Aorta (tissue), 4 donors: ENCODE data around the gene AMY1C. TPM values are rescaled to one million over a fixed set of nuclear protein-coding genes. Genes with fewer than 3 reads are reported as not detected.

Source experiments
- polyA plus RNA-seq, 2 donors: library from polyadenylated mRNA; stranded (reverse); fragments of 200-250 nt; gene quantifications; one replicate each; pipeline ENCODE4 v1.2.3, GENCODE V29; 2013
- total RNA-seq, 2 donors: library from RNA; stranded (reverse); fragmentation: NEBNext Ultra II Directional; extraction: Animal tissue kit (Norgen Biotek cat#: 25700); gene quantifications; one replicate each; pipeline ENCODE4 v1.2.1, GENCODE V29; 2021
- donor health status: healthy with polysubstance abuse.
- donor health status: Bipolar disorder and iron deficiency.
- donor health status: DM: no; HTN: no; CAD: no.
- donor health status: DM: yes; HTN: yes; CAD: no.

The AMY1C gene
- total and polyA plus RNA-seq, 4 donors = not detected

Other genes with a start within 250 kb of the AMY1C start
- 10 to 100 TPM; 19.5 to 40.4 TPM for gene RNPC3, start 224.2 kb upstream of the AMY1C start, total RNA-seq
- gene RNPC3, start 224.2 kb upstream of the AMY1C start, polyA plus RNA-seq = 10 to 100 TPM in 1 of 2 donors, 1 to 10 TPM in 1; 7.3 to 35.5 TPM
- 10 to 100 TPM; 16.7 to 27.3 TPM for gene AMY2B, start 178.3 kb upstream of the AMY1C start, total RNA-seq
- gene AMY2B, start 178.3 kb upstream of the AMY1C start, polyA plus RNA-seq = 10 to 100 TPM in 1 of 2 donors, 1 to 10 TPM in 1; 3.5 to 41.1 TPM
- 1 to 10 TPM; 2.8 to 4.2 TPM for gene AMY2A, start 132.5 kb upstream of the AMY1C start, total RNA-seq
- gene AMY2A, start 132.5 kb upstream of the AMY1C start, polyA plus RNA-seq = under 1 TPM; 0.08 to 0.63 TPM
- not detected for gene AMY1A, start 94.1 kb upstream of the AMY1C start, total RNA-seq
- not detected for gene AMY1A, start 94.1 kb upstream of the AMY1C start, polyA plus RNA-seq
- not detected for gene AMY1B, start 53.7 kb upstream of the AMY1C start, total RNA-seq
- gene AMY1B, start 53.7 kb upstream of the AMY1C start, polyA plus RNA-seq = not detected